Natural killer cell treated with Interleukin-12 subunit alpha and Interleukin-12 subunit beta and Interleukin-15 and Interleukin-18, amount 100 ng/mL, for 72 hours (primary cell): ENCODE measurements around the gene ZNF185. TPM values are rescaled to one million over a fixed set of nuclear protein-coding genes. Genes with fewer than 3 reads are reported as not detected.

Experiments used
- ATAC-seq, 2 donors: fragments of 150-1000 bp; cut with Tn5 transposase in 1 of 2; sonication (Bioruptor Pico), chemical (Tn5 transposase) in 1 of 2; 2 replicates each; pipeline ENCODE4 v1.10.0; 2021
- DNase-seq: peaks from one replicate; pipeline ENCODE4 v3.0.0; 2022; ENCODE audit warnings: low spot score
- H3K27ac Mint-ChIP-seq, 2 donors: 1 replicate in 1 of 2; 2 replicates in 1 of 2; pipeline ENCODE4 v1.8.0; 2022; ENCODE audit warnings: mixed read lengths in 2 of 2, mild to moderate bottlenecking in 1 of 2, moderate library complexity in 1 of 2
- H3K27me3 Mint-ChIP-seq, 2 donors: 1 replicate in 1 of 2; 2 replicates in 1 of 2; pipeline ENCODE4 v1.8.0; 2022; ENCODE audit warnings: mixed read lengths in 2 of 2
- H3K36me3 Mint-ChIP-seq: one replicate; pipeline ENCODE4 v1.8.0; 2022; ENCODE audit warnings: mixed read lengths
- H3K4me1 Mint-ChIP-seq, 2 donors: 1 replicate in 1 of 2; 2 replicates in 1 of 2; pipeline ENCODE4 v1.8.0; 2022; ENCODE audit warnings: low read depth in 2 of 2, mixed read lengths in 2 of 2, mild to moderate bottlenecking in 1 of 2
- H3K4me3 Mint-ChIP-seq: one replicate; pipeline ENCODE4 v1.8.0; 2022; ENCODE audit warnings: mixed read lengths
- H3K9me3 Mint-ChIP-seq: 2 replicates; pipeline ENCODE4 v1.8.0; 2022; ENCODE audit warnings: mixed read lengths
- total RNA-seq, 2 donors: library from RNA; stranded (reverse); gene quantifications; one replicate each; pipeline ENCODE4 v1.2.3, GENCODE V29; 2022

ZNF185 gene
- total RNA-seq, 2 donors from 2014 or later: 0.48 to 1.5 TPM

DNA sequence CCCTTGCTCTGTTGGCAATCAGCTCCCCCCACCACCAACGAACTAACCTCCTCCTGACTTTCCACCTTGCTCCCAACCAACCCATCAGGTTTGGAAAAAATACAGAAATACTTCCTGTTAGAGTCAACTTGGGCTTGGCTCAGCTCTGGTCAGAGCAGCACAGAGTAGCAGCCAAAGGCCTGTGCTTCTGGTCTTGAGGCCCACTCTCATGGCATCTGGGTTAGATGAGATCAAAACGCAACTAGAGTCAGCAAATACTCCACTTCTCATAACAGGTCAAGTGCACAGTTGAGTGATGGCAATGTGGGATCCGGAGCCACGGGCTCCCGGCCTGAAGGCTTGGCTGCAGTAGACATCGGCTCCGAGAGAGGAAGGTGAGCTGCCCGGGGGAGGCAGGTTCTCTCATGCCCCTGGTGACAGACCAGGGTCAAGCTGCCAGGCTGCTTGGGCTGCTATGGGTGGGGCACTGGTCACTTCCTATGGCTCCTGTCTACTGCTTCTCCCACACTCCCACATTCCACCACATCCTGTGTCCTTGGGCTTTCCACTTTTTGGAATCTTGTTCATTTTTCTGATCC lies 34.8 kb downstream of the ZNF185 start:
- H3K4me1 Mint-ChIP-seq: no peaks in the 10 kb centered on the region
- DNase-seq: no peak
- no peak for ATAC-seq
- H3K9me3 Mint-ChIP-seq: no peaks in the 10 kb centered on the region
- H3K4me3 Mint-ChIP-seq: no peak overlapping the region
- peaks cover 0 to 15% of the 10 kb centered on the region in 2 donors for H3K27me3 Mint-ChIP-seq
- H3K36me3 Mint-ChIP-seq: no peaks in the 10 kb centered on the region
- H3K27ac Mint-ChIP-seq: no peak overlapping the region

- H3K27ac Mint-ChIP-seq: no peak overlapping the region
- no peaks in the 10 kb centered on the region for H3K9me3 Mint-ChIP-seq
- ATAC-seq (no peak), DNase-seq (no peak)
- peaks cover 0 to 3% of the 10 kb centered on the region in 2 donors for H3K4me1 Mint-ChIP-seq
- no peaks in the 10 kb centered on the region for H3K36me3 Mint-ChIP-seq
- H3K27me3 Mint-ChIP-seq: peaks cover 0 to 13% of the 10 kb centered on the region in 2 donors
- no peak overlapping the region for H3K4me3 Mint-ChIP-seq
These were observed 38.4 kb downstream of the ZNF185 start for GRCh38 chrX:152936306-152936705.

DNA sequence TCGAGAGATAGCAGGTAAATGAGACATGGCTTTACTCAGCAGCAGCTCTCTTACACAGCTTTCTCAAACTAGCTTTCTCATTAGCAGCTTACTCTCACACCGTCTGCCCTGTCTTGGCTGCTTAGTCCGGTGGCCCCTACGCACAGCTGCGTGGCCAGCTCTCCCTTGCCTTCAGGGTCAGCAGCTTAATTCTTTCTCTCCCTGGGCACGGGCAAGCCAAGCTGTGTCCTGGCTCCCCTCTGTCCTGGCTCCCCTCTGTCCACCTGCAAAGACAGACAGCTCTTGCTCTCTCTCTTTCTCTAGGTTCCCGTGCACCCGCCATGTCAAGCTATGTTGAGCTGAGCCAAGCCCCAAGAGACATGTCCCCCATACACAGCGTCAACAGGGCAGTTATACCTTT lies 39.4 kb downstream of the ZNF185 start:
- ATAC-seq (no peak), DNase-seq (no peak)
- Mint-ChIP-seq H3K4me1 (peaks cover 0 to 5% of the 10 kb centered on the region in 2 donors), H3K36me3 (no peaks in the 10 kb centered on the region), H3K27me3 (peaks cover 0 to 13% of the 10 kb centered on the region in 2 donors), H3K4me3 (no peak overlapping the region), H3K9me3 (no peaks in the 10 kb centered on the region), H3K27ac (no peak overlapping the region)

DNA sequence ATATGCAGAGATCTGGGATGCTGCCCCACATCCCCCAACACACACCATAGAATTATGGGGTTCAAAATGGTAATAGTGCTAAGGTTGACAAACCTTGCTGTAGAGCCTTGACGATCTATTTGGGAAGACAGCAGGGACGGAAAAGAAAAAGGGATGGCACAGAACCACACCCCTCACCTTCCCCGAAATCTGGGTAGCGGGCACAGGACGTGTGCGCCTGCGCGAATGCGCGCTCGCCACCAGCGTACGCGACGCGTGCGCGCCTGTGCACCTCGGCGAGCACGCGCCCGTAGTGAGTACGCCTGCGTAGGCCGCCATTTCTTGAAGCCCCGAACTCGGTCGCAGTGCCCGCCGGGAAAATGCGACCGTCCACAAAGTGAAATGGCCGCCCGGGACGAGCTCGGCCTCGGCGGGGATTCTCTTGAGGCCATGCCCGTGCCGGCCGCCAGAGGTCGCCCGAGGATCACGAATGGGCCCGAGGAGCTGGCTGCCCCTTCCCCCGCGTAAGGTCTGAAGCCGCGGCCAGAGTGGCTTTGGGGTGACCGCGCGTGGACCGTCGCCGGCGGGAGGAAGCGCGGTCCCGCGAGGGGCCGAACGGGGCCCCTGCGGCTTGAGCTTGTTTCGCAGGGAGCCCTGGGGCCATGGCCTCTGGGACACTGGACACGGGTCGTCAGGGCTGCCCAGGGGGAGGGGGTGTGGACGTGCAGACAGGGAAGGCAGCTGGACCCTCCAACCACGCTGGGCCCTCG lies 43.6 kb downstream of the ZNF185 start:
- Mint-ChIP-seq H3K4me3 (peak overlapping the region; percentile 90), H3K4me1 (peaks cover 0 to 7% of the 10 kb centered on the region in 2 donors), H3K27me3 (peaks cover 0 to 11% of the 10 kb centered on the region in 2 donors), H3K27ac (peak overlapping the region; percentile 78 to 88), H3K36me3 (no peaks in the 10 kb centered on the region), H3K9me3 (no peaks in the 10 kb centered on the region)
- DNase-seq: peak; percentile 93
- peak; percentile 96 to 97 for ATAC-seq

GRCh38 chrX:152942077-152942442 lies 44.2 kb downstream of the ZNF185 start:
- Mint-ChIP-seq H3K27ac (peak overlapping the region in 1 of 2 donors; percentile 78), H3K9me3 (no peaks in the 10 kb centered on the region), H3K4me3 (peak overlapping the region; percentile 90), H3K36me3 (no peaks in the 10 kb centered on the region), H3K4me1 (peaks cover 0 to 7% of the 10 kb centered on the region in 2 donors), H3K27me3 (peaks cover 0 to 9% of the 10 kb centered on the region in 2 donors)
- DNase-seq: no peak
- no peak for ATAC-seq

DNA sequence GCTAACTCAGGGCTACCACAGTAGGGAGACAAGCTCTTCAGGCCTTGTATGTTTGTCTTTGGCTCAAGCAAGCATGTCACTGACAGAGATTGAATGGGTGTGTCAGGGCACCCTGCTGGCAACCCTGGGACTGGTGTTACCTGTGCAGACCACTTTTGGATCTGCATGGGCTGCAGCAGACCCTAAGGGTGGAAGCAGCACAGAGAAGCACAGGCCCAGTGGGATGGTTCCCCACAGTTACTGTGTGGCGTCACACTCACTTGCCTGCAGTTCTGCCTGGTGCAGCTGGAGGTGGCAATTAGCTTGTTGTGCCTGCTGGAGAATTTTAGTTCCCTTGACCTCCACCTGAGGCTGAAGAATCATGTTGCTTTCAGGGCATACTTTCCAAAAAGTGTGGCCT lies 46.0 kb downstream of the ZNF185 start:
- DNase-seq (no peak), ATAC-seq (no peak)
- Mint-ChIP-seq H3K4me3 (no peak overlapping the region), H3K27ac (no peak overlapping the region), H3K27me3 (peaks cover 0 to 10% of the 10 kb centered on the region in 2 donors), H3K36me3 (no peaks in the 10 kb centered on the region), H3K9me3 (no peaks in the 10 kb centered on the region), H3K4me1 (peaks cover 0 to 7% of the 10 kb centered on the region in 2 donors)

DNA sequence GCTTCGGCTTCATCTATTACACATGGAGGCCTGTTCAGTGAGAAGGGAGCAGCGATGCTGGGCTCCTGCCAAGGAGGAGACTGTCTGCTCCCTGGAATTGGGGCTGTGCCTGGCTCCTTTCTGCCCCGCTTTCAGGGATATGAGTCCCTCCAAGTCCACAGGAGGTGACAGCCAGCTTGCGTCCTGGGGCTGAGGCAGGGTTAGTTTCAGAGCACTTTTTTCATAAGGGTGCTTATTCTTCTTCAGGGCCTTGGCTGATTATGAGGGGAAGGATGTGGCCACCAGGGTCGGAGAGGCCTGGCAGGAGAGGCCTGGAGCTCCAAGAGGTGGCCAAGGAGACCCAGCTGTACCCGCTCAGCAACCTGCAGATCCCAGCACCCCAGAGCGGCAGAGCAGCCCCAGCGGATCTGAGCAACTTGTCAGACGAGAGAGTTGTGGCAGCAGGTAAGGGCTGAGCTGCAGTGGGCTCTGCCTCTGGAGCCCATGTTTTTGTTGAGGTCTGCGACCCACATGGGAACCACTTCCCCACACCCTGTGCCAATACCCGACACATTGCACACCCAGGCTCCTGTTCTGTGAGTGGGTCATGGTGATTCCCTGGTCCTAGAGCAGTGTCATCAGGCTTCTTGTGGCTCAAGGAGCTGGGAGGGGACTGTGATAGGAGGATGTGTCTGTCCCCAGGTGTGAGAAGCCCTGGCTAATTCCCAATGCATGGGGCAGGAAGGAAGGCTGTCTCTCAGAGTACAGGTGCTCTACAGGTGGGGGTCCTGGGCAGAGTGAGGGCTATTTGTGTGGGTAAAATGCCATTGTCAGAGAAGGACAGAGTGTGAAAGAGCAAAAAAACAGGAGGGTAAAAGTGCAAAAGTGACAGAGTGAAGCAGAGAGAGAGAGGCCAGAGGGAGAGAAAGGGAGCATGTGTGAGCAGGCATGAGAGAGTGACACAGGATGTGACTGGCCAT lies 47.4 kb downstream of the ZNF185 start:
- no peak overlapping the region for H3K4me3 Mint-ChIP-seq
- no peak for ATAC-seq
- no peak overlapping the region for H3K27ac Mint-ChIP-seq
- no peaks in the 10 kb centered on the region for H3K9me3 Mint-ChIP-seq
- H3K4me1 Mint-ChIP-seq: peaks cover 0 to 7% of the 10 kb centered on the region in 2 donors
- no peak for DNase-seq
- no peaks in the 10 kb centered on the region for H3K36me3 Mint-ChIP-seq
- peaks cover 0 to 14% of the 10 kb centered on the region in 2 donors for H3K27me3 Mint-ChIP-seq

GRCh38 chrX:152946681-152947080 lies 48.8 kb downstream of the ZNF185 start:
- Mint-ChIP-seq H3K4me3 (no peak overlapping the region), H3K27me3 (peaks cover 0 to 14% of the 10 kb centered on the region in 2 donors), H3K9me3 (no peaks in the 10 kb centered on the region), H3K4me1 (peaks cover 0 to 2% of the 10 kb centered on the region in 2 donors), H3K36me3 (no peaks in the 10 kb centered on the region), H3K27ac (no peak overlapping the region)
- ATAC-seq (no peak), DNase-seq (no peak)

Other genes with a start within 250 kb of the ZNF185 start
- gene MAGEA3, start 199.3 kb upstream of the ZNF185 start, total RNA-seq: not detected
- not detected for gene CSAG2, start 188.8 kb upstream of the ZNF185 start, total RNA-seq
- gene MAGEA2B, start 183.4 kb upstream of the ZNF185 start, total RNA-seq: not detected
- not detected for gene CSAG1, start 164.3 kb upstream of the ZNF185 start, total RNA-seq
- gene MAGEA12, start 164.3 kb upstream of the ZNF185 start, total RNA-seq: not detected
- gene MAGEA2, start 144.2 kb upstream of the ZNF185 start, total RNA-seq: not detected
- gene CSAG3, start 138.8 kb upstream of the ZNF185 start, total RNA-seq: not detected
- not detected for gene MAGEA6, start 128.4 kb upstream of the ZNF185 start, total RNA-seq
- gene CETN2, start 67.3 kb upstream of the ZNF185 start, total RNA-seq: 10 to 100 TPM in 1 of 2 donors, 1 to 10 TPM in 1; 9.4 to 12.7 TPM
- 10 to 100 TPM; 21.1 to 22.2 TPM for gene NSDHL, start 67.0 kb upstream of the ZNF185 start, total RNA-seq
- gene PNMA5, start 96.0 kb downstream of the ZNF185 start, total RNA-seq: not detected
- under 1 TPM; 0.53 to 0.55 TPM for gene PNMA3, start 158.4 kb downstream of the ZNF185 start, total RNA-seq
- under 1 TPM in 1 of 2 donors, not detected in 1; 0.20 TPM for gene PNMA6A, start 174.4 kb downstream of the ZNF185 start, total RNA-seq